Thyroid gland (tissue), 4 donors: ENCODE results near the gene ZSWIM6.

Source experiments
- CTCF ChIP-seq, 6 experiments: fragments of 200-600 bp in 3 of 6; fragments of 450-650 bp in 3 of 6; sonication (generic) in 3 of 6; IDR thresholded peaks; one replicate each; pipeline ENCODE4 v1.5.1; 2016 to 2019; ENCODE audit warnings: antibody characterized with exemption in 6 of 6, mild to moderate bottlenecking in 2 of 6, inconsistent platforms in 1 of 6, moderate library complexity in 1 of 6
- POLR2A ChIP-seq, 2 donors: fragments of 450-650 bp; IDR thresholded peaks; one replicate each; pipeline ENCODE4 v1.6.1; 2017; ENCODE audit warnings: antibody characterized with exemption in 2 of 2, mild to moderate bottlenecking in 2 of 2, moderate library complexity in 1 of 2

- no peak for TF ChIP-seq POLR2A (IDR thresholded peaks at IDR 0.05)
- TF ChIP-seq CTCF (IDR thresholded peaks at IDR 0.05): no peak
Measured at GRCh38 chr5:61504143-61504770, 172.2 kb downstream of the ZSWIM6 start.
